Astrocyte (in vitro differentiated cells and primary cell): ENCODE measurements around the gene DCUN1D3.
"Not testable (repeated sequence)": the region's sequence is repeated elsewhere in the genome, so short reads cannot be mapped to it uniquely, and the experiment has no call there.

ENCODE experiments used
- CTCF ChIP-seq: IDR thresholded peaks from 2 replicates; pipeline ENCODE4 v1.5.1; 2011; ENCODE audit warnings: low read depth, mild to moderate bottlenecking, inconsistent platforms, low read length, moderate library complexity; ENCODE audit not compliant: insufficient read depth
- EZH2 ChIP-seq: IDR thresholded peaks from 2 replicates; pipeline ENCODE4 v1.6.1; 2012; ENCODE audit warnings: mild to moderate bottlenecking, low read length, inconsistent platforms; ENCODE audit not compliant: insufficient read depth

GRCh38 chr16:20929676-20930364 is 29.7 kb upstream of the DCUN1D3 start:
- not testable (repeated sequence) for TF ChIP-seq CTCF, EZH2
